ENCODE measurements around the gene KRTAP5-7.
"Not testable (repeated sequence)": the region's sequence is repeated elsewhere in the genome, so short reads cannot be mapped to it uniquely, and the experiment has no call there.

KRTAP5-7 gene

GRCh38 chr11:71566081-71566620, 39.1 kb downstream of the KRTAP5-7 start:
- Mint-ChIP-seq H3K4me3 (no peak overlapping the region), H3K36me3 (ENCODE audit: low read depth) (no peaks in the 10 kb centered on the region), H3K9me3 (peaks cover 6% of the 10 kb centered on the region), H3K4me1 (peaks cover 51% of the 10 kb centered on the region), H3K27me3 (ENCODE audit: low read depth, poor library complexity) (peaks cover 18% of the 10 kb centered on the region), H3K27ac (no peak overlapping the region)
- TF ChIP-seq CTCF (IDR thresholded peaks at IDR 0.05) = no peak
- DNase-seq = no peak

- H3K36me3 Mint-ChIP-seq (ENCODE audit: low read depth); H3K9me3 Mint-ChIP-seq; DNase-seq: not testable (repeated sequence)
- peaks cover 17% of the 10 kb centered on the region for H3K27me3 Mint-ChIP-seq (ENCODE audit: low read depth, poor library complexity)
- peaks cover 51% of the 10 kb centered on the region for H3K4me1 Mint-ChIP-seq
- H3K27ac Mint-ChIP-seq = peak overlapping the region; percentile 94
- H3K4me3 Mint-ChIP-seq = peak overlapping the region; percentile 14
Measured at GRCh38 chr11:71566626-71567599, 39.8 kb downstream of the KRTAP5-7 start.

GRCh38 chr11:71567633-71568032, 40.6 kb downstream of the KRTAP5-7 start:
- H3K27ac Mint-ChIP-seq; H3K9me3 Mint-ChIP-seq; H3K36me3 Mint-ChIP-seq (ENCODE audit: low read depth); DNase-seq: not testable (repeated sequence)
- Mint-ChIP-seq H3K4me3 (peak overlapping the region; percentile 14), H3K4me1 (peaks cover 51% of the 10 kb centered on the region), H3K27me3 (ENCODE audit: low read depth, poor library complexity) (peaks cover 13% of the 10 kb centered on the region)

- H3K4me1 Mint-ChIP-seq = peaks cover 48% of the 10 kb centered on the region
- H3K4me3 Mint-ChIP-seq = no peak overlapping the region
- peaks cover 7% of the 10 kb centered on the region for H3K27me3 Mint-ChIP-seq (ENCODE audit: low read depth, poor library complexity)
- TF ChIP-seq CTCF (IDR thresholded peaks at IDR 0.05) = no peak
- no peaks in the 10 kb centered on the region for H3K9me3 Mint-ChIP-seq
- no peak for DNase-seq
- H3K27ac Mint-ChIP-seq = no peak overlapping the region
- H3K36me3 Mint-ChIP-seq (ENCODE audit: low read depth) = no peaks in the 10 kb centered on the region
Measured at GRCh38 chr11:71568704-71569349, 41.8 kb downstream of the KRTAP5-7 start.

GRCh38 chr11:71571101-71571850, 44.2 kb downstream of the KRTAP5-7 start:
- H3K4me1 Mint-ChIP-seq = peaks cover 43% of the 10 kb centered on the region
- not testable (repeated sequence) for H3K4me3 Mint-ChIP-seq; DNase-seq; H3K36me3 Mint-ChIP-seq (ENCODE audit: low read depth); H3K9me3 Mint-ChIP-seq; H3K27ac Mint-ChIP-seq
- H3K27me3 Mint-ChIP-seq (ENCODE audit: low read depth, poor library complexity) = peaks cover 10% of the 10 kb centered on the region

- Mint-ChIP-seq H3K4me1 (peaks cover 28% of the 10 kb centered on the region), H3K27me3 (ENCODE audit: low read depth, poor library complexity) (peaks cover 10% of the 10 kb centered on the region), H3K4me3 (no peak overlapping the region), H3K27ac (no peak overlapping the region), H3K9me3 (no peaks in the 10 kb centered on the region), H3K36me3 (ENCODE audit: low read depth) (no peaks in the 10 kb centered on the region)
- TF ChIP-seq CTCF (IDR thresholded peaks at IDR 0.05) = no peak
- DNase-seq = no peak
Measured at GRCh38 chr11:71572811-71573210, 45.7 kb downstream of the KRTAP5-7 start.

GRCh38 chr11:71574418-71574817, 47.4 kb downstream of the KRTAP5-7 start:
- TF ChIP-seq CTCF (IDR thresholded peaks at IDR 0.05) = no peak
- Mint-ChIP-seq H3K9me3 (no peaks in the 10 kb centered on the region), H3K27ac (no peak overlapping the region), H3K4me1 (peaks cover 20% of the 10 kb centered on the region), H3K36me3 (ENCODE audit: low read depth) (no peaks in the 10 kb centered on the region), H3K4me3 (no peak overlapping the region), H3K27me3 (ENCODE audit: low read depth, poor library complexity) (peaks cover 10% of the 10 kb centered on the region)
- DNase-seq = no peak

Measured in nephron progenitor cell (in vitro differentiated cells).